Measurements from ENCODE around the gene VKORC1. TPM values are rescaled to one million over a fixed set of nuclear protein-coding genes. Genes with fewer than 3 reads are reported as not detected.
A peak's percentile ranks its signal among the peaks of the same experiment; 100 is the strongest.

VKORC1 gene
- total and polyA plus RNA-seq, 2 of the 8 experiments (the other 6 are each of a cell fraction or from before 2014, with no cell fraction given) = 84.1 to 483 TPM

- TF ChIP-seq BCL11A (IDR thresholded peaks at IDR 0.05; ENCODE audit: low read depth in 2 of 2, low read length in 2 of 2) (no peak), SP1 (IDR thresholded peaks at IDR 0.05; ENCODE audit: low read depth, low read length) (peak; percentile 38; the same call in 1 of the 2 replicates), JUN (IDR thresholded peaks at IDR 0.05; ENCODE audit: low read depth, low read length) (no peak), KDM5A (IDR thresholded peaks at IDR 0.05; ENCODE audit: low read length) (no peak)
Observed at GRCh38 chr16:31055613-31056012, 39.0 kb downstream of the VKORC1 start (continued).
